22Rv1 (cell line): ENCODE measurements around the gene LIG3.
A peak's percentile ranks its signal among the peaks of the same experiment; 100 is the strongest.
"Not testable (repeated sequence)": the region's sequence is repeated elsewhere in the genome, so short reads cannot be mapped to it uniquely, and the experiment has no call there.

ENCODE experiments used
- H3K27ac ChIP-seq: fragments of 450-650 bp; 2 replicates; pipeline ENCODE4 v1.5.1; 2017
- ZFX ChIP-seq: fragments of 450-650 bp; IDR thresholded peaks from 2 replicates; pipeline ENCODE4 v1.6.1; 2017; ENCODE audit warnings: antibody characterized with exemption, borderline replicate concordance
- TF ChIP-seq, protein P1 (sequence below): fragments of 450-650 bp; IDR thresholded peaks from 2 replicates; pipeline ENCODE4 v1.5.1; 2017; ENCODE audit warnings: mild to moderate bottlenecking

LIG3 gene

DNA sequence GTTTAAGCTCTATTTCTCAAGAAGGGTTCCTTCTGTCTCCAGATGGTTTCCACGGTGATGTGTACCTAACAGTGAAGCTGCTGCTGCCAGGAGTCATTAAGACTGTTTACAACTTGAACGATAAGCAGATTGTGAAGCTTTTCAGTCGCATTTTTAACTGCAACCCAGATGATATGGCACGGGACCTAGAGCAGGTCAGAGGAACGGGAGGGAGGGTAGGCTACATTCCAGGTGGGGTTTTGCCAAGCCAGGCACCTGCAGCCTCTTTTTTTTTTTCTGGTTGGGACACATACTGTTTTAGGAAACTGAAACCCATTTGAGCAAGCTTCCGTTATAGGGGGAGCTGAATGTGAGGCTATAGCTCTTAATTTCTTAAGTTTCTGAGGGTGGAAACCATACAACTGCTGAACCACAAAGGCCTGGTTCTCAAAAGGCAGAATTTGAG, 10.6 kb downstream of the LIG3 start:
- TF ChIP-seq, protein P1, sequence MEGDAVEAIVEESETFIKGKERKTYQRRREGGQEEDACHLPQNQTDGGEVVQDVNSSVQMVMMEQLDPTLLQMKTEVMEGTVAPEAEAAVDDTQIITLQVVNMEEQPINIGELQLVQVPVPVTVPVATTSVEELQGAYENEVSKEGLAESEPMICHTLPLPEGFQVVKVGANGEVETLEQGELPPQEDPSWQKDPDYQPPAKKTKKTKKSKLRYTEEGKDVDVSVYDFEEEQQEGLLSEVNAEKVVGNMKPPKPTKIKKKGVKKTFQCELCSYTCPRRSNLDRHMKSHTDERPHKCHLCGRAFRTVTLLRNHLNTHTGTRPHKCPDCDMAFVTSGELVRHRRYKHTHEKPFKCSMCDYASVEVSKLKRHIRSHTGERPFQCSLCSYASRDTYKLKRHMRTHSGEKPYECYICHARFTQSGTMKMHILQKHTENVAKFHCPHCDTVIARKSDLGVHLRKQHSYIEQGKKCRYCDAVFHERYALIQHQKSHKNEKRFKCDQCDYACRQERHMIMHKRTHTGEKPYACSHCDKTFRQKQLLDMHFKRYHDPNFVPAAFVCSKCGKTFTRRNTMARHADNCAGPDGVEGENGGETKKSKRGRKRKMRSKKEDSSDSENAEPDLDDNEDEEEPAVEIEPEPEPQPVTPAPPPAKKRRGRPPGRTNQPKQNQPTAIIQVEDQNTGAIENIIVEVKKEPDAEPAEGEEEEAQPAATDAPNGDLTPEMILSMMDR, result no peak
- TF ChIP-seq ZFX, result no peak
- H3K27ac ChIP-seq, result no peak overlapping the region

DNA sequence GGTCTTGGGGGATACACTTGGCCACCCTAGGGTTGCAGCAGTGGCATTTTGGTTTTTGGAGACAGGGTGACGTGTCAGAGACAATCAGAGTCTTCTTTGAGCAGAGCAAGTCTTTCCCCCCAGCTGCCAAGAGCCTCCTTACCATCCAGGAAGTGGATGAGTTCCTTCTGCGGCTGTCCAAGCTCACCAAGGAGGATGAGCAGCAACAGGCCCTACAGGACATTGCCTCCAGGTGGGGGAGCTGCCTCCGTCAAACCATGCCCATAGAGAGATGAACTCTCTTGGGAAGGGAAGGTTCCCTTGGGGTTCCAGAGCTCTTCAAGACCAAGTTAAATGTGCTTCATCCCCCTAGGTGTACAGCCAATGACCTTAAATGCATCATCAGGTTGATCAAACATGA, 11.3 kb downstream of the LIG3 start:
- H3K27ac ChIP-seq, result no peak overlapping the region

DNA sequence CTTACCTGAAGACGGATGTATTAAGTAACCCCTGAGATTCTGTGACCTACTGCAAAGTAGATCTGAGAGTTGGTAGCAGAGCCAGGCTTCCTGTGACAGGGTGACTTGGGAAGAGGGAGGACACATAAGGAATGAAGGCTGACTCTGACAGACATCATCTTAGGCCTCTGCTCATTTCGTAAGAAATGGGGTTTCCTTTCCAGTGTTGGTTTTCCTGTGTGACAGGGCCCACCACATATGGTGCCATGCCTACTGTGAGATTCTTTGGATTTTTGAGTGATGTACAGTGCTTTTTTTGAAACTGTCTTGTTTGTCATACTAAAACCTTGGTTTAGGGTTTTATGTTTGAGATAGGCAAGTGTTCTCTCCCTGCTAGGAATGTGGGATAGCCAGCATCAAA, 12.7 kb downstream of the LIG3 start:
- H3K27ac ChIP-seq, result no peak overlapping the region
- no peak for TF ChIP-seq ZFX
- TF ChIP-seq, protein P1, result no peak

More for the DNA sequence above, 11.3 kb downstream of the LIG3 start:
- TF ChIP-seq, protein P1, result no peak
- TF ChIP-seq ZFX, result no peak

DNA sequence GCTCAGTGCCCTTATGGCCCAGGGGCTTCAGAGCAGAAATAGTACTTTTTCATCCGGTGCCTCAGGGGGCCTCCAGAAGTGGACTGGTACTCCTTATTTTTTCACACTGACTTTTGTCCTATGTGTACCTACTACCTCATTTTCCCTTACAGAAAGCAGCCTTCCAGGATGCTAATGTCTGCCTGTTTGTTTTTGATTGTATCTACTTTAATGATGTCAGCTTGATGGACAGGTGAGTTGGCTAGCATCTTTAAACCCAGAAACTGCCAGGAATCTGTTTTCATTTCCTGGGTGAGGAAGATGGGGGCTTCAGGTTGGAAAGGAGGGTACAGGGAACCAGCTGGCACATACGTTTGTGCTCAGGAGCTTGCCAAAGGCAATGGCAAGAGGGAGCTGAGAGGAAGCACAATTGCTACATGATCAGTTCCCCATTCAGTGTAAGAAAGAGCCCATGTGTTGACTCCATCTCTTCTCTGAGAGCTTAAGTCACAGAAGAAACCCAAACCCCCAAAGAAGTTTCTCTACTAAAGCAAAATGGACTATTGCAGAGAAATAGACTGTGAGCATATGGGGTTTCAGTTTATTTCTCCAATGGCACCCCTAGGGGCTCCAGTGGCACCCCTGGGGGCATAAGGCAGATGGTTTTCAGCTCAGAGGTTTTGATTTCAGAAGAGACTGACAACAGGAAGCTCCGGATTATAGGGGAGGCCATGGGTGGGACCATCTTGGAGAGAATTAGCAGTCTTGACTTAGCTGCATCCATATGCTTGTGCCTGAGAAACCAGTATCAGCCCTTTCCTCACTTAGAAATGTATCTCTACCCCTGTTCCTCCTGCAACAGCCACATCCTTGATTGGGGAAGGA, 16.3 kb downstream of the LIG3 start:
- no peak for TF ChIP-seq ZFX
- TF ChIP-seq, protein P1, result no peak
- H3K27ac ChIP-seq, result peak overlapping the region; percentile 45

DNA sequence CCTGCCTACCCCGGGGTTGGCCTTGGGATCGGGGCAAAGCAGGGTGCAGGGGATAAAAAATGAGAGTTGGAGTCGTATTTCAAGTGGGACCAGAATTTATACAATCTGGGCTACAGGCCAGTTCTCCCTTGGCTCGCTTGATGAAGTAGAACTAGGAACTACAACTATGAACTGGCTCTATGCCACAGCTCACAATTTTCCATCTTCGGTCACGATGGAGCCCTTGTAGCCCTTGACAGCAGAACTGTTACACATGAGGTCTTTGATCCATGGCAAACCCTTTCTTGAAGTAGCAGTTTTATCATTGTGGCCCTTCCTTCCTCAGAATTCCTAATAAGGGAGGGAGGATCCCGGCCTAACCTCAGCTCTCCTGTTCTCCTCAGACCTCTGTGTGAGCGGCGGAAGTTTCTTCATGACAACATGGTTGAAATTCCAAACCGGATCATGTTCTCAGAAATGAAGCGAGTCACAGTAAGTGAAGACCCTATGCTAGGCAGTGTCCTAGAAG, 17.1 kb downstream of the LIG3 start:
- H3K27ac ChIP-seq, result peak overlapping the region; percentile 45

DNA sequence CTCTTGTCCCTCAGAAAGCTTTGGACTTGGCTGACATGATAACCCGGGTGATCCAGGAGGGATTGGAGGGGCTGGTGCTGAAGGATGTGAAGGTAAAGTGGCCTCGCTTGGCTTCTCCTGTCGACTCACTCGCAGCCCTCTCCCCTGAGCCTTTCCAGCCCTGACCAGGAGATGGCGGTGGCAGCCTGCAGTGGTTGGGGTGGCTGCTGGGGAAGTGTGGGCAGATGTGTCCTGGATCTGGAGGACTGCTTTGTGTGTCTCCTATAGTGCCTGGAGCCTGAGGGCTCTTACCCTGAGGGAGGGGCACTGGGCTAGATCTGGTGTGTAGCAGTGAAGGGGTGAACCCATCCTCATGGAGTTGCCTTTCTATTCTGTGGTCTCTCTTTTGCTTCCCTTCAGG, 17.9 kb downstream of the LIG3 start:
- no peak overlapping the region for H3K27ac ChIP-seq
- no peak for TF ChIP-seq ZFX
- TF ChIP-seq, protein P1, result peak; percentile 57

More for the DNA sequence above, 17.1 kb downstream of the LIG3 start:
- TF ChIP-seq, protein P1, result no peak
- no peak for TF ChIP-seq ZFX

DNA sequence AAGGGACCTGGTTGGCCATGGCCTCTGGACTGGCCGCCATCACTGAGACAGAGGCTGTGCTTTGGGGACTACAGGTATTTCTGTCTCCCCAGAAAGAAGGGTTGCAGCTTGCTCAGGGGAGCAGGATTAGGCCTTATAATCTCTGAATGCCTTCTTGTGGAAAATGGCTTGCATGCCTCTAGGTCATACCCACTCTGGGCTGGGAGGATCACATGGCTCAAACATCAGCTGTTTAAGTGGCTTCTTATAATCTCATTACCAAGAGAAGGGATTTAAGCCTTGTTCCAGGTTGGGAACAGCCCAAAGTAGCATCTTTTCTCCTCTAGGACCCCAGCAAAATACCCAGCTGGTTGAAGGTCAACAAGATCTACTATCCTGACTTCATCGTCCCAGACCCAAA, 19.1 kb downstream of the LIG3 start:
- H3K27ac ChIP-seq, result no peak overlapping the region
- TF ChIP-seq ZFX, result no peak
- TF ChIP-seq, protein P1, result no peak

DNA sequence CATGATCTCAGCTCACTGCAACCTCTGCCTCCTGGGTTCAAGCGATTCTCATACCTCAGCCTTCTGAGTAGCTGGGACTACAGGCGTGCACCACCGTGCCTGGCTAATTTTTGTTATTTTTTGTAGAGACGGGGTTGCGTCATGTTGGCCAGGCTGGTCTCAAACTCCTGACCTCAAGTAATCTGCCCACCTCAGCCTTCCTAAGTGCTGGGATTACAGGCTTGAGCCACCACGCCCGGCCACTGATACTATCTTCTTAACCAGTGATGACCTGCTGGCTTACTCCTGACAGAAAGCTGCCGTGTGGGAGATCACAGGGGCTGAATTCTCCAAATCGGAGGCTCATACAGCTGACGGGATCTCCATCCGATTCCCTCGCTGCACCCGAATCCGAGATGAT, 20.7 kb downstream of the LIG3 start:
- not testable (repeated sequence) for H3K27ac ChIP-seq
